ENCODE results near the gene CLOCK. TPM values are rescaled to one million over a fixed set of nuclear protein-coding genes. Genes with fewer than 3 reads are reported as not detected.
A peak's percentile ranks its signal among the peaks of the same experiment; 100 is the strongest.

CLOCK gene
- total RNA-seq, 2 donors from 2014 or later, result 11.8 to 14.5 TPM

GRCh38 chr4:55445921-55446577 is 100.7 kb downstream of the CLOCK start:
- Mint-ChIP-seq H3K36me3 (peaks cover 7% of the 10 kb centered on the region), H3K4me1 (ENCODE audit: low read depth in 2 of 2) (peaks cover under 1 to 3% of the 10 kb centered on the region in 2 donors), H3K27ac (no peak overlapping the region), H3K9me3 (no peaks in the 10 kb centered on the region), H3K4me3 (no peak overlapping the region), H3K27me3 (no peaks in the 10 kb centered on the region)
- ATAC-seq (no peak), DNase-seq (ENCODE audit: low spot score) (no peak)

- ATAC-seq, result no peak
- Mint-ChIP-seq H3K27me3 (no peaks in the 10 kb centered on the region), H3K4me1 (ENCODE audit: low read depth in 2 of 2) (peaks cover 3 to 4% of the 10 kb centered on the region in 2 donors), H3K4me3 (no peak overlapping the region), H3K27ac (no peak overlapping the region), H3K9me3 (no peaks in the 10 kb centered on the region), H3K36me3 (peaks cover 10% of the 10 kb centered on the region)
- DNase-seq (ENCODE audit: low spot score), result no peak
Observed at GRCh38 chr4:55444827-55445226, 101.9 kb downstream of the CLOCK start.

- Mint-ChIP-seq H3K4me3 (no peak overlapping the region), H3K27me3 (no peaks in the 10 kb centered on the region), H3K36me3 (peaks cover 5% of the 10 kb centered on the region), H3K9me3 (no peaks in the 10 kb centered on the region), H3K27ac (no peak overlapping the region), H3K4me1 (ENCODE audit: low read depth in 2 of 2) (peaks cover 0 to 4% of the 10 kb centered on the region in 2 donors)
- ATAC-seq (no peak), DNase-seq (ENCODE audit: low spot score) (no peak)
Observed at GRCh38 chr4:55442541-55442940, 104.2 kb downstream of the CLOCK start.

GRCh38 chr4:55440786-55441185 is 105.9 kb downstream of the CLOCK start:
- ATAC-seq, result no peak
- H3K4me1 Mint-ChIP-seq (ENCODE audit: low read depth in 2 of 2), result peaks cover 0 to 4% of the 10 kb centered on the region in 2 donors
- no peaks in the 10 kb centered on the region for H3K9me3 Mint-ChIP-seq
- H3K36me3 Mint-ChIP-seq, result peaks cover 5% of the 10 kb centered on the region
- H3K27me3 Mint-ChIP-seq, result no peaks in the 10 kb centered on the region
- H3K4me3 Mint-ChIP-seq, result no peak overlapping the region
- DNase-seq (ENCODE audit: low spot score), result no peak
- no peak overlapping the region for H3K27ac Mint-ChIP-seq

GRCh38 chr4:55439023-55439422 is 107.7 kb downstream of the CLOCK start:
- DNase-seq (ENCODE audit: low spot score), result no peak
- H3K27me3 Mint-ChIP-seq, result no peaks in the 10 kb centered on the region
- peaks cover 8 to 18% of the 10 kb centered on the region in 2 donors for H3K4me1 Mint-ChIP-seq (ENCODE audit: low read depth in 2 of 2)
- H3K27ac Mint-ChIP-seq, result no peak overlapping the region
- H3K36me3 Mint-ChIP-seq, result peaks cover 12% of the 10 kb centered on the region
- no peaks in the 10 kb centered on the region for H3K9me3 Mint-ChIP-seq
- no peak for ATAC-seq
- H3K4me3 Mint-ChIP-seq, result no peak overlapping the region

GRCh38 chr4:55438314-55438713 is 108.4 kb downstream of the CLOCK start:
- no peak for ATAC-seq
- peaks cover 8 to 18% of the 10 kb centered on the region in 2 donors for H3K4me1 Mint-ChIP-seq (ENCODE audit: low read depth in 2 of 2)
- H3K9me3 Mint-ChIP-seq, result no peaks in the 10 kb centered on the region
- no peak overlapping the region for H3K27ac Mint-ChIP-seq
- H3K36me3 Mint-ChIP-seq, result peaks cover 12% of the 10 kb centered on the region
- no peaks in the 10 kb centered on the region for H3K27me3 Mint-ChIP-seq
- DNase-seq (ENCODE audit: low spot score), result no peak
- H3K4me3 Mint-ChIP-seq, result no peak overlapping the region

- Mint-ChIP-seq H3K36me3 (peaks cover 12% of the 10 kb centered on the region), H3K9me3 (no peaks in the 10 kb centered on the region)
- no peak for ATAC-seq
Observed at GRCh38 chr4:55437823-55438222, 108.9 kb downstream of the CLOCK start.

GRCh38 chr4:55437356-55437796 is 109.3 kb downstream of the CLOCK start:
- Mint-ChIP-seq H3K4me1 (ENCODE audit: low read depth in 2 of 2) (peaks cover 8 to 18% of the 10 kb centered on the region in 2 donors), H3K9me3 (no peaks in the 10 kb centered on the region), H3K36me3 (peaks cover 12% of the 10 kb centered on the region), H3K27ac (no peak overlapping the region), H3K27me3 (no peaks in the 10 kb centered on the region), H3K4me3 (no peak overlapping the region)
- ATAC-seq, result no peak
- no peak for DNase-seq (ENCODE audit: low spot score)

More at GRCh38 chr4:55437823-55438222, 108.9 kb downstream of the CLOCK start:
- H3K27me3 Mint-ChIP-seq, result no peaks in the 10 kb centered on the region
- no peak for DNase-seq (ENCODE audit: low spot score)
- H3K4me3 Mint-ChIP-seq, result no peak overlapping the region
- H3K4me1 Mint-ChIP-seq (ENCODE audit: low read depth in 2 of 2), result peaks cover 8 to 18% of the 10 kb centered on the region in 2 donors
- no peak overlapping the region for H3K27ac Mint-ChIP-seq

GRCh38 chr4:55435141-55435841 is 111.4 kb downstream of the CLOCK start:
- ATAC-seq, result peak; percentile 79 to 89
- Mint-ChIP-seq H3K27ac (peak overlapping the region; percentile 7 to 24), H3K36me3 (peaks cover 20% of the 10 kb centered on the region), H3K9me3 (no peaks in the 10 kb centered on the region), H3K4me3 (no peak overlapping the region), H3K27me3 (no peaks in the 10 kb centered on the region), H3K4me1 (ENCODE audit: low read depth in 2 of 2) (peaks cover 10 to 19% of the 10 kb centered on the region in 2 donors)
- no peak for DNase-seq (ENCODE audit: low spot score)

- DNase-seq (ENCODE audit: low spot score) (no peak), ATAC-seq (no peak)
- Mint-ChIP-seq H3K4me3 (no peak overlapping the region), H3K27me3 (no peaks in the 10 kb centered on the region), H3K36me3 (peaks cover 26% of the 10 kb centered on the region), H3K4me1 (ENCODE audit: low read depth in 2 of 2) (peaks cover 10 to 19% of the 10 kb centered on the region in 2 donors), H3K9me3 (no peaks in the 10 kb centered on the region), H3K27ac (no peak overlapping the region)
Observed at GRCh38 chr4:55431710-55432336, 114.9 kb downstream of the CLOCK start.

- H3K4me3 Mint-ChIP-seq, result no peak overlapping the region
- DNase-seq (ENCODE audit: low spot score), result no peak
- peaks cover 52% of the 10 kb centered on the region for H3K36me3 Mint-ChIP-seq
- H3K27ac Mint-ChIP-seq, result peak overlapping the region in 1 of 2 donors; percentile 53
- H3K27me3 Mint-ChIP-seq, result no peaks in the 10 kb centered on the region
- peaks cover 0 to 13% of the 10 kb centered on the region in 2 donors for H3K4me1 Mint-ChIP-seq (ENCODE audit: low read depth in 2 of 2)
- no peak for ATAC-seq
- no peaks in the 10 kb centered on the region for H3K9me3 Mint-ChIP-seq
Observed at GRCh38 chr4:55424791-55425190, 121.9 kb downstream of the CLOCK start.

- Mint-ChIP-seq H3K9me3 (no peaks in the 10 kb centered on the region), H3K4me3 (no peak overlapping the region), H3K36me3 (peaks cover 27% of the 10 kb centered on the region), H3K27ac (no peak overlapping the region), H3K27me3 (no peaks in the 10 kb centered on the region), H3K4me1 (ENCODE audit: low read depth in 2 of 2) (peaks cover 6 to 16% of the 10 kb centered on the region in 2 donors)
- ATAC-seq (no peak), DNase-seq (ENCODE audit: low spot score) (no peak)
Observed at GRCh38 chr4:55416176-55416575, 130.5 kb downstream of the CLOCK start.

GRCh38 chr4:55411621-55412020 is 135.1 kb downstream of the CLOCK start:
- no peak overlapping the region for H3K4me3 Mint-ChIP-seq
- no peak for ATAC-seq

GRCh38 chr4:55410431-55410830 is 136.3 kb downstream of the CLOCK start:
- peaks cover 13% of the 10 kb centered on the region for H3K36me3 Mint-ChIP-seq
- ATAC-seq (no peak), DNase-seq (ENCODE audit: low spot score) (no peak)
- peak overlapping the region in 1 of 2 donors; percentile 13 for H3K27ac Mint-ChIP-seq
- no peak overlapping the region for H3K4me3 Mint-ChIP-seq
- H3K4me1 Mint-ChIP-seq (ENCODE audit: low read depth in 2 of 2), result peaks cover 32 to 37% of the 10 kb centered on the region in 2 donors
- no peaks in the 10 kb centered on the region for H3K27me3 Mint-ChIP-seq
- no peaks in the 10 kb centered on the region for H3K9me3 Mint-ChIP-seq

More at GRCh38 chr4:55411621-55412020, 135.1 kb downstream of the CLOCK start:
- Mint-ChIP-seq H3K4me1 (ENCODE audit: low read depth in 2 of 2) (peaks cover 21 to 27% of the 10 kb centered on the region in 2 donors), H3K36me3 (peaks cover 9% of the 10 kb centered on the region), H3K27ac (no peak overlapping the region), H3K27me3 (no peaks in the 10 kb centered on the region), H3K9me3 (no peaks in the 10 kb centered on the region)
- no peak for DNase-seq (ENCODE audit: low spot score)

All from natural killer cell treated with Interleukin-12 subunit alpha and Interleukin-12 subunit beta and Interleukin-15 and Interleukin-18, amount 100 ng/mL, for 72 hours (primary cell).